SIG-M5 (cell line): ENCODE results near the gene NUBP1.
"Not testable (repeated sequence)": the region's sequence is repeated elsewhere in the genome, so short reads cannot be mapped to it uniquely, and the experiment has no call there.

Source experiments
- DNase-seq: peaks from one replicate; lab custom pipeline; 2025; lab: John Stamatoyannopoulos, UW

Gene NUBP1

DNA sequence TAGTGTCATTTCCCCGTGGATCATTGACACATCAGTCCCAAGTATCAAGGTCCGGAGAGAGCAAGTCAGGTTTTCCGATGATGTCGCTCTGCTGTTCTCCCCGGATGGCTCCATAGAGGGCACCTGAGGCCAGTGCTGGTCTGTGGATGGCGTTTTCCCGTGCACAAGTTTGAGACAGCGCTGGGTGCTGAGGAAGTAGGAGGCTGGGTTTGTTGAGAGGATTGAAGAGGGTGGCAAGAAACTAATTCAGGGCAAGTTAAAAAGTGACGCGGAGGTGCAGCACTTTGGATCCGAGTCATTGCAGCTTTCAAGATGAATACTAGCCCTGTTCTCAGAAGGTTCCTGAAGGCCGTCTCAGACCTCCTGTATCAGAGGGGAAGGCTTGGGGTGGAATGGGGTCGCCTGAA, 7.7 kb downstream of the NUBP1 start:
- DNase-seq, result no peak

GRCh38 chr16:10752843-10753523, 9.3 kb downstream of the NUBP1 start:
- DNase-seq, result peak; percentile 72

DNA sequence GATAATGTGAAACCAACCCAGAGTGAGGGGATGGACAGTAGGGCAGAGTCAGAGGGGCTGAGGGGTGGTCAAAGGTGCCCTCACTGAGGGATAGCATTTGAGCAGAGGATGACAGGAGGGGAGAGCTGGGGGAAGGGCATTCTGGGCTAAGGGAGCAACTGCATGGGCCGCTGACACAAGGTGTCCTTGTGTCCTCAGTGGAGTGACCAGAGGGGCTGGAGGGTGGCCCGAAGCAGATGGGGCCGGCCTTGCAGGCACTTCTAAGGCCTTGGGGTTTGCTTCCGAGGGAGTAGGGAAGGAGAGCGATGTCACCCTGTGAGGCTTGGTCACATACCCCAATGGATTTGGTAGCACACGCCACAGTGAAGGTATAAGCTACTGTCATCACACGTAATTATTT, 10.0 kb downstream of the NUBP1 start:
- DNase-seq, result no peak

GRCh38 chr16:10754941-10755340, 11.3 kb downstream of the NUBP1 start:
- no peak for DNase-seq

DNA sequence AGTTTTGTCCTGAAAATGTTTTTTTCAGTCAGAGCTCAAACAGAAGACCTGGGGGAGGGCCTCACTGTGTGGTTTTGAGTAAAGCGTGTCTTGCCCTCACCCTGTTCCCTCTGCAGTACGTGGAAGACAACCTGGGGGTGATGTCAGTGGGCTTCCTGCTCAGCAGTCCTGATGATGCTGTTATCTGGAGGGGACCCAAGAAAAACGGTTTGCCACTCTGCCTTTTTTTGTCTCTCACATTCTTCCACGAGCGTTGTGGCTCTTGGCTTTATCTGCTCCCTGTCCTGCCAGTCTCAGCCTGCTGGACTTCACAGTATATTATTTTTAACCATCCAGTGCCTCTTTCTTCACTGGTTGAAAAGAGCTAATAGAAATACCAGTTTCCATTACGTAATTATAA, 12.9 kb downstream of the NUBP1 start:
- DNase-seq, result no peak

DNA sequence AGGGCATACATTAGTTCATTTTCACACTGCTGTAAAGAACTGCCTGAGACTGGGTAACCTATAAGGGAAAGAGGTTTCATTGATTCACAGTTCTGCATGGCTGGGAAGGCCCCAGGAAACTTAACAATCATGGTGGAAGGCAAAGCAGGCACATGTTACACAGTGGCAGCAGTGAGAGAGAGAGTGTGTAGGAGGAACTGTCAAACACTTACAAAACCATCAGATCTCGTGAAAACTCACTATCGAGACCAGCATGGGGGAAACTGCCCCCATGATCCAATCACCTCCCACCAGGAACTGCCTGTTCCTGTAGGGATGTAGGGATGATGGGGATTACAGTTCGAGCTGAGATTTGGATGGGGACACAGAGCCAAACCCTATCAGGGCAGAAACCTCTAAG, 17.2 kb downstream of the NUBP1 start:
- no peak for DNase-seq

GRCh38 chr16:10761373-10761772, 17.7 kb downstream of the NUBP1 start:
- DNase-seq, result no peak

DNA sequence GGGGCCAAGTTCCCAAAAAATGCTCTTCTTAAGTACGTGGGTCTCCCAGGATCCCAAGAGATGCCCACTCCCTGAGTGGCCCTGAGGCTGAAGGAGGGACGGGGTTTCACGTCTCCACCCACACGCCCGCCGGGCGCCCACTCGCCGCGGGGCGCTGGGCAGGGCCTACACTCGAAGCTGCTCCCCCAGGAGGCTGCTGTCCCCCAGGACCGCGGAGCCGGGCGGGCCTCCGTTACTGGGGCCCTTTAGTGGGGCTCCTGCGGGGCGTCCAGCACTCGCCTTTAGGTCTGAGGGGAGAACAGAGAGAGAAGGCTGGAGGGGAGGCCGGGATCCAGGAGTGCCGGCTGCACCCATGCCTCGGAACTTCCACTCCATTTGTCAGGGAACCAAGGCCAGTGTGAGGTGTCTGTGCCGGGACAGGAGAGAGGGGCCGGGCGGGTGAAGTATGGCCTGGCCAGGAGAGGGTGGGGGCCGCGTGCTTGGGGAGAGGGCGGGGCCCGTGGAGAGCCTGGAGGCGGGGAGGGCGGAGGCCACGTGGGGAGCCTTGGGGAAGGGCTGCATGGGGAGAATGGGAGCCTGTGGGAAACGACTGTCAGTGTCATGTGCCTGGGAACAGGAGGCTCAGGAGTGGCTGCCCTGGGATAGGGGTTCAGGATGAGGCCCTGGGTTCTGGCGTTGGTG, 18.8 kb downstream of the NUBP1 start:
- no peak for DNase-seq

DNA sequence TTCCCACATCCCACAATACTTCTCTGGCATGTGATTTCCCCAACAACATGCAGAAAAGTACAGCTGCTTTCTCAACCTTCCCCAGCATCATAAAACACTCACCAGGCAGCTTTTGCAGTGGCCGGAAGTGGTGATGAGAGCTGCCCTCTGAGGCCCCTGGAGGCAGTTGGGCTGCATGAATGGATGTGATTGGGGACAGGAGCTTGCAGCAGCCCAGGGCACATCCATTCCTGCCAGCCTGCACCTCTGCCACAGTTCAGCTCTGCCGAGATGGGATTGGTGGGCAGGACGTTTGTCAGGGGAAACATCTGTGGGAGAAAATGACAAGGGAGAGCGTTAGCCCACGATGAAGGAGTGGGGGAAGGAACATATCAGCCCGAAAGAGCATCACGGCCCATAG, 19.8 kb downstream of the NUBP1 start:
- no peak for DNase-seq

- no peak for DNase-seq
Measured at GRCh38 chr16:10765772-10766171, 22.1 kb downstream of the NUBP1 start.

GRCh38 chr16:10767127-10767526, 23.5 kb downstream of the NUBP1 start:
- no peak for DNase-seq

GRCh38 chr16:10769381-10769780, 25.7 kb downstream of the NUBP1 start:
- no peak for DNase-seq

DNA sequence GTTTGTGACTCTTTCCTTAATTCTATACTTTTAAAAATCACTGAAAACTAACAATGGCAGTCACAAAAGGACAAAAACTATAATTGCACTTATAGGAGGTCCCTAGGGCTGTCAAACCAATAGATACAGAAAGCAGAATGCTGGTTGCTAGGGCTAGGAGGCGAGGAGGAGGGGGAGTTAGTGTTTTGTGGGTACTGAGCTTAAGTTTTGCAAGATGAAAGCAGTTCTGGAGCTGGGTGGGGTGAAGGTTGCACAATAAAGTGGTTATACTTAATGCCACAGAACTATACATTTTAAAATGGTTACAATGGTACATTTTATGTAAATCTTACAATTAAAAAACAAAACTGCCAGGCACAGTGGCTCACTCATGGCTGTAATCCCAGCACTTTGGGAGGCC, 27.3 kb downstream of the NUBP1 start:
- DNase-seq, result peak; percentile 71

GRCh38 chr16:10776280-10776679, 32.6 kb downstream of the NUBP1 start:
- no peak for DNase-seq

DNA sequence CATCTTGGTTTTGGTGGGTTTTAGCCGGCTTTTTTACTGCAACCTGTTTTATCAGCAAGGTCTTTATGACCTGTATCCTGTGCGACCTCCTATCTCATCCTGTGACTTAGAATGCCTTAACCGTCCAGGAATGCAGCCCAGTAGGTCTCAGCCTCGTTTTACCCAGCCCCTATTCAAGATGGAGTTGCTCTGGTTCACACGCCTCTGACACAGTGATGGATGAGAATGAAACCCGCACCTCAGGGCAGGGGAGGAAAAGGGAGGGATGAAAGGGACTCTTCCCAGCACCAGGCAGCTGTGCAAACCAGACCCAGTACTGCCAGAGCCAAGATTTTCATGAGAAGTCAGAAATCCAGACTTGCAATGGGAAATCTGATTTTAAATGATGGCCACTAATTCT, 33.3 kb downstream of the NUBP1 start:
- DNase-seq, result not testable (repeated sequence)

DNA sequence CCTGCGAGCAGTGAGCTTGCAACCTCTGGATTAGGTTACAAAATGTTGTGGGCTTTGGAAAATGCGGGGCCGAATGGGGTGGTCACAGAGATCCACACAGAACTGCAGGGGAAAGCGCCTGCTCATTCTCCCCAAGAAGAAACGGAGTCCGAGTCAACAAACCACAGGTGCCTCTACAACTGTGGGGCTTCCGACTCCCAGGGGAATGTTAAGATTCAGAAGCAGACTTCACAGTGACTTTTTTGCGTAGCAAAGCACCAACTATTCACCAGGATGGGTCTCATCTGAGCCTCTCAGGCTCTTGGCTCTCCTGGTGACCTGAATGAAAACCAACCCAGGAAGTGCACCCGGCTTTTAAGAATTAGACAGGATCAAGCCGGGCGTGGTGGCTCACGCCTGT, 33.7 kb downstream of the NUBP1 start:
- DNase-seq, result no peak

- not testable (repeated sequence) for DNase-seq
Measured at GRCh38 chr16:10779908-10780307, 36.3 kb downstream of the NUBP1 start.

- no peak for DNase-seq
Measured at GRCh38 chr16:10780628-10781027, 37.0 kb downstream of the NUBP1 start.

DNA sequence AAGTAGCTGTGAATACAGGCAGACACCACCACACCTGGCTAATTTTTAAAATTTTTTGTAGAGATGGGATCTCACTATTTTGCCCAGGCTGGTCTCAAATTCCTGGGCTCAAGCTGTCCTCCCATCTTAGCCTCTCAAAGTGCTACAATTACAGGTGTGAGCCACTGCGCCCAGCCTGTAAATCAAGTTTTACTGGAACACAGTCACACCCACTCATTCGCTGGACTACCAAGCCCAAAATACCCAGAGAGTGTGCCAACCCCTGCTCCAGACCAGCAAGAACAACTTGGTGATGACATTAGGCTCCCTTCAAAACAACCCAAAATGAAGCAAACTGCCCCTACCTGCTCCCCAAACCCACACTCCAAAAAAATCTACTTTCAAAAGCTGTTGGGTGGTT, 39.0 kb downstream of the NUBP1 start:
- DNase-seq, result no peak

- no peak for DNase-seq
Measured at GRCh38 chr16:10787304-10787703, 43.7 kb downstream of the NUBP1 start.

DNA sequence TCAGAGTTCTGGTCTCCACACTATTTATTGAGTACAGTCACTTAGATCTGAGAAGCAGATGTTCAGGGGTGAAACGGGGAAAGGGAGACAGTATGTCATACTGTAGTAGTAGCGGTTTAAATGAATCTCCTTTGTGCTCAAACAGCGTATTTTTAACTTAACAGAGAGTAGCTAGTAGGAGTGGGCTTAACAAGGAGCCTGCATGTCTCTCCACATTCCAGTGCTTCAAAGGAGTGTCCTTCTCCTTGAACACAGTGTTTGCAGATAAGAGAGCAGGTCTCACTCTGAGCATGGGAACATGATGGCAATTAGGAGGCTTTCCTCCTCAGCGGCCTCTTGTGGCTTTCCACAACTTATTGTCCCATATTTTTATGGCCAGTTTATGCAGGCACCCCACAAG, 45.0 kb downstream of the NUBP1 start:
- DNase-seq, result not testable (repeated sequence)

GRCh38 chr16:10791048-10791447, 47.4 kb downstream of the NUBP1 start:
- no peak for DNase-seq

DNA sequence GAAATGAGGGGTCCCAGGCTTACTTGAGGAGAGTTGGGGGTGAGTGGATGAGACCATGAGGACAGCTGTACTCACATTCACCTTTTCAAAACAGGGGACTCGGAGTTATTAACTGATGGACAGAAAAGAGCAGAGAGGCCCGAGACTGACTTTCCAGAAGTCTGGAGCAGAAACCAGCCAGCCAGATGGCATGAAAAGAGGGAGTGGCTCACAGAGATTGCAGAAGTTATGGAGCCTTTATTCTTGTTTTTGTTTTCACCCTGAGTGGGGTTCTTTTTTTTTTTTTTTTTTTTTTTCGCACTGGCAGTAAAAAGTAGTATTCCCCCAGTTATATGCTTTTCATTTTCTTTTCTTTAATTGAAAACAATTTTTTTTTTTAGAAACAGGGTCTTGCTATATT, 56.1 kb downstream of the NUBP1 start:
- DNase-seq, result no peak

DNA sequence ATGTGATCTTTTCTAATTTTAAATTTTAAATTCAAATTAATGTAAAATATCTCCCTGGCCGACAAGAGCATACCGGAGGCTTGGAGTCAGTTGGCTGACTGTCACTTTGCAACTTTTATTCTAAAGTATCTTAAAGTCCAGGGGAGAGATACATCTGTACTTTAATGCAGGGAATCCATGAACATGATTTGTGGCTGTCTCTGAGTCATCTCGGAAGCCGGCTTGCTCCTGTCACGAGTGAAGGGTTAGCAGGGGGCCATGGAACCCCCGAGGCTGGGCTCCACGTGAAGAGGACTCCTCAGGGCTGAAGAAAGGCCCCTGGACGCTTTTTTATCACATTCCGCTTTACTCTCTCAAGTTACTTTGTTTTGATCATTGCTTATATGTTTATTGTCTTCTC, 61.7 kb downstream of the NUBP1 start:
- DNase-seq, result no peak
